MM.1S (cell line): ENCODE data around the gene ABCA10.

Experiments
- DNase-seq: peaks from one replicate; pipeline ENCODE4 v3.0.0-alpha.2; 2015
- H2AFZ ChIP-seq: fragments of 300-600 bp; sonication (generic); 2 replicates; pipeline ENCODE4 v1.6.0; 2016; ENCODE audit warnings: antibody characterized with exemption, low read length
- H3F3A ChIP-seq: fragments of 300-600 bp; sonication (generic); 2 replicates; pipeline ENCODE4 v1.6.1; 2016; ENCODE audit warnings: mild to moderate bottlenecking, antibody characterized with exemption, low read length, moderate library complexity, mixed read lengths; ENCODE audit not compliant: insufficient read depth
- H3K27ac ChIP-seq: fragments of 300-600 bp; sonication (generic); 2 replicates; pipeline ENCODE4 v1.5.1; 2016; ENCODE audit warnings: mild to moderate bottlenecking, low read length
- H3K27me3 ChIP-seq: fragments of 300-600 bp; sonication (generic); replicated peaks from 2 replicates; pipeline ENCODE4 v1.6.0; 2016; ENCODE audit warnings: low read length; ENCODE audit not compliant: insufficient read depth
- H3K36me3 ChIP-seq: fragments of 300-600 bp; sonication (generic); replicated peaks from 2 replicates; pipeline ENCODE4 v1.6.1; 2016; ENCODE audit warnings: mild to moderate bottlenecking, low read length, mixed read lengths; ENCODE audit not compliant: insufficient read depth
- H3K4me1 ChIP-seq: fragments of 300-600 bp; sonication (generic); 2 replicates; pipeline ENCODE4 v1.6.1; 2016; ENCODE audit warnings: low read length, mixed read lengths
- H3K4me2 ChIP-seq: fragments of 300-600 bp; sonication (generic); 2 replicates; pipeline ENCODE4 v1.6.0; 2016; ENCODE audit warnings: low read depth, low read length
- H3K4me3 ChIP-seq: fragments of 300-600 bp; sonication (generic); 2 replicates; pipeline ENCODE4 v1.5.1; 2016; ENCODE audit warnings: low read length, mixed read lengths
- H3K79me2 ChIP-seq: fragments of 300-600 bp; sonication (generic); 2 replicates; pipeline ENCODE4 v1.6.1; 2016; ENCODE audit warnings: mixed run types, low read length, mixed read lengths
- H3K9ac ChIP-seq: fragments of 300-600 bp; sonication (generic); 2 replicates; pipeline ENCODE4 v1.6.1; 2016; ENCODE audit warnings: low read length, mixed read lengths
- H3K9me2 ChIP-seq: fragments of 300-600 bp; sonication (generic); replicated peaks from 2 replicates; pipeline ENCODE4 v1.6.1; 2016; ENCODE audit warnings: mild to moderate bottlenecking, low read length, mixed read lengths; ENCODE audit not compliant: insufficient read depth
- H3K9me3 ChIP-seq: fragments of 300-600 bp; sonication (generic); replicated peaks from 2 replicates; pipeline ENCODE4 v1.6.1; 2016; ENCODE audit warnings: mild to moderate bottlenecking, low read length, mixed read lengths; ENCODE audit not compliant: insufficient read depth
- H4K20me1 ChIP-seq: fragments of 300-600 bp; sonication (generic); 2 replicates; pipeline ENCODE4 v1.6.1; 2016; ENCODE audit warnings: mild to moderate bottlenecking, low read length, moderate library complexity, mixed read lengths; ENCODE audit not compliant: insufficient read depth
- EZH2 ChIP-seq: fragments of 300-600 bp; sonication (generic); optimal IDR thresholded peaks from 2 replicates; pipeline ENCODE3; 2017; ENCODE audit warnings: low read depth, mild to moderate bottlenecking, antibody characterized with exemption, low read length, mixed read lengths
- EZH2phosphoT487 ChIP-seq: fragments of 300-600 bp; sonication (generic); IDR thresholded peaks from 2 replicates; pipeline ENCODE4 v1.6.1; 2018; ENCODE audit warnings: antibody characterized with exemption, low read length
- TF ChIP-seq, protein P1 (sequence below): fragments of 300-600 bp; sonication (generic); IDR thresholded peaks from 2 replicates; pipeline ENCODE4 v1.5.1; 2016; ENCODE audit warnings: antibody characterized with exemption, low read length, mixed read lengths

The ABCA10 gene

DNA sequence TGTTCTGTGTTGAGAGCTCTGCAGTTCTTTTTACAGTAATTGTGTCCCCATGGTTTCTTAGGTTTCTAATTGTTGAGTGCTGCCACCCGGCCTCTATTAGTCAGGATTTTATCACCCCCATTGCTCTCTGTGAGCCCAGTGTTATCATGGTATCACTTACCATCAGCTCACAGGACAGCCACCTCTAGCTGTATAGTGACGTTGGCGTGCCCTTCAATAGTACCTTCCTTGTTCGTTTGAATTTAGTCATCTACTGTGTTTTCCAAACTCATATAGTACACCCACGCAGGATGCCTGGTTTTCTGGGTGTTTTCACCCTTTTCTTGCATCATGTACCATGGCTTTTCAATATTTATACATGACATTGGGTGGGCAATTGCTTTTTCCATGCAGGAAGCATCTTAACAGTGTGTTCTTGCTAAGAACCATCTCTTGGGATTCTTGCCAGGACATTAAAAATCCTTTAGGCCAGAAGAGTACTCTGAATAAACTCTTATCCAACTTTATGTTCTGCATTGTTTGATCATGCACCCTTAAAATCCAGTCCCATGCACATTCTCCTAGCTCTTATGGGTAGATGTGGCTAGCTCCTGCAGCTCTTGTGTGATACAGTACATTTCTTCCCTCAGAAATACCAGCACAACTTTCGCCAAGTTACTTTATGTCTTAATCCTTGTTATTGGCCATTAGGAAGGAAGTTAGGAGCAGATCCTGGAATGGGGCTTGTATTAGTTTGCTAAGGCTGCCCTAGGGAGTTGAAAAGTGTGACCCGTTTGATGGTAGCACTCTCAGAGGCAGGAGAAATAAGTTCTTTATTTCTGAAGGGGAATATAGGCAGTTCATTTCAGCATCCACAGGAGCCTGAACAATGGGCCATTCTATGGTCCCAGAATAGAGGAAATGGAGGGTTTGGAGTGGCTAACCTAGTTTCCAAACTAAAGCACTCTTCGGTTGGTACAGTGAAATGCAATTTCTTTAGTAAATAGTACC, 11.3 kb upstream of the ABCA10 start:
- Histone ChIP-seq H4K20me1 (no peaks in the 10 kb centered on the region), H3K79me2 (no peaks in the 10 kb centered on the region), H3K36me3 (no peaks in the 10 kb centered on the region), H3K9me3 (no peaks in the 10 kb centered on the region), H2AFZ (no peak overlapping the region), H3K4me3 (no peak overlapping the region), H3K9ac (no peak overlapping the region), H3K4me2 (no peak overlapping the region), H3K27ac (no peak overlapping the region), H3K9me2 (no peaks in the 10 kb centered on the region), H3K27me3 (no peaks in the 10 kb centered on the region), H3K4me1 (no peaks in the 10 kb centered on the region), H3F3A (no peaks in the 10 kb centered on the region)
- DNase-seq = no peak
- TF ChIP-seq EZH2phosphoT487 (no peak), EZH2 (no peak)
- TF ChIP-seq, protein P1, sequence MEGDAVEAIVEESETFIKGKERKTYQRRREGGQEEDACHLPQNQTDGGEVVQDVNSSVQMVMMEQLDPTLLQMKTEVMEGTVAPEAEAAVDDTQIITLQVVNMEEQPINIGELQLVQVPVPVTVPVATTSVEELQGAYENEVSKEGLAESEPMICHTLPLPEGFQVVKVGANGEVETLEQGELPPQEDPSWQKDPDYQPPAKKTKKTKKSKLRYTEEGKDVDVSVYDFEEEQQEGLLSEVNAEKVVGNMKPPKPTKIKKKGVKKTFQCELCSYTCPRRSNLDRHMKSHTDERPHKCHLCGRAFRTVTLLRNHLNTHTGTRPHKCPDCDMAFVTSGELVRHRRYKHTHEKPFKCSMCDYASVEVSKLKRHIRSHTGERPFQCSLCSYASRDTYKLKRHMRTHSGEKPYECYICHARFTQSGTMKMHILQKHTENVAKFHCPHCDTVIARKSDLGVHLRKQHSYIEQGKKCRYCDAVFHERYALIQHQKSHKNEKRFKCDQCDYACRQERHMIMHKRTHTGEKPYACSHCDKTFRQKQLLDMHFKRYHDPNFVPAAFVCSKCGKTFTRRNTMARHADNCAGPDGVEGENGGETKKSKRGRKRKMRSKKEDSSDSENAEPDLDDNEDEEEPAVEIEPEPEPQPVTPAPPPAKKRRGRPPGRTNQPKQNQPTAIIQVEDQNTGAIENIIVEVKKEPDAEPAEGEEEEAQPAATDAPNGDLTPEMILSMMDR = no peak

DNA sequence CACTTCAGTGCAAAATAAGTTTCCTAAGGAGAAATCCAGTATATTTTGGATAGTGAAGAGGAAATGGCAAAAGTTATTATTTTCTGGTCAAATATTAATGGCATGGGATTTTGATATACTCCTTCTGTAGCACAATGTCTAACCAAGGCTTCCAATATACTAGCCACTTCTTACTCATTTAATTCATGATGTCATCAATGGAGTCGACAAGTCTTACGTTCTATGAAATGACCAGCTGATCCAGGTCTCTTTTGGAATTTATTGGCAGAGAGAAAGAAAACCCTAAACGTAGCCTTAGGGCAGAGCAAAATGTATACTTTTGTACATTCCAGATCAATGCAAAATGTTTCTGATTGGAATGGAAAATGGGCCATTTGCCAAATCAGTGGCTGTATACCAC, 8.3 kb upstream of the ABCA10 start:
- no peak for DNase-seq
- Histone ChIP-seq H3K9ac (no peak overlapping the region), H2AFZ (no peak overlapping the region), H3K36me3 (no peaks in the 10 kb centered on the region), H3K9me3 (no peaks in the 10 kb centered on the region), H3K4me2 (no peak overlapping the region), H3F3A (no peaks in the 10 kb centered on the region), H3K27ac (no peak overlapping the region), H4K20me1 (no peaks in the 10 kb centered on the region), H3K9me2 (no peaks in the 10 kb centered on the region), H3K4me1 (no peaks in the 10 kb centered on the region), H3K4me3 (no peak overlapping the region), H3K79me2 (no peaks in the 10 kb centered on the region), H3K27me3 (no peaks in the 10 kb centered on the region)
- TF ChIP-seq EZH2phosphoT487 (no peak), EZH2 (no peak)
- TF ChIP-seq, protein P1 = no peak

DNA sequence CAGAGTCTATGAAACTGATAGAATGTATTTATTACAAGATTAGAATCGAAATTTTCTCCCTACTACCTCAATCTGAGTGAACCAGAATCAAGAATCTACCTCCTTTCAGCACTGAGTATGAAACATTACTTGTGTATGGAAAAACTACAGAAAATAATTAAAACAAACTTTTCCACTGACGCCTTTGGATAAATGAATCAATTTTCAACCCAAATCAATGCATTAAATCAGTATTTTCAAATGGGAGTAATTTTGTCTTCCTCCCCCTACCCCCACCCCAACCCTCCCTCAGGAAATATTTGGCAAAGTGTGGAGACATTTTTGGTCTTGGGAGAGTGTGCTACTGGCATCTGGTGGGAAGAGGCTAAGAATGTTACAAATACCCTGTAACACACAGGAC, 7.8 kb upstream of the ABCA10 start:
- Histone ChIP-seq H3K9ac (no peak overlapping the region), H3K4me3 (no peak overlapping the region), H3K9me2 (no peaks in the 10 kb centered on the region), H4K20me1 (no peaks in the 10 kb centered on the region), H3F3A (no peaks in the 10 kb centered on the region), H2AFZ (no peak overlapping the region), H3K9me3 (no peaks in the 10 kb centered on the region), H3K4me1 (no peaks in the 10 kb centered on the region), H3K36me3 (no peaks in the 10 kb centered on the region), H3K27me3 (no peaks in the 10 kb centered on the region), H3K27ac (no peak overlapping the region), H3K79me2 (no peaks in the 10 kb centered on the region), H3K4me2 (no peak overlapping the region)
- DNase-seq = no peak
- TF ChIP-seq, protein P1 = no peak
- no peak for TF ChIP-seq EZH2phosphoT487
